RCC 7860 (cell line): ENCODE results near the gene GPR156.

ENCODE experiments used
- DNase-seq: peaks from one replicate; pipeline ENCODE4 v3.0.0-alpha.2; 2015; ENCODE audit warnings: low spot score
- FAIRE-seq: peaks from 2 replicates; lab custom pipeline; 2012; peaks lifted over from hg19 to GRCh38; lab: Jason Lieb, UNC

Gene GPR156

GRCh38 chr3:120137548-120137947, 147.5 kb downstream of the GPR156 start:
- no peak for FAIRE-seq
- no peak for DNase-seq

- DNase-seq (no peak), FAIRE-seq (no peak)
Measured at GRCh38 chr3:120130656-120131055, 154.4 kb downstream of the GPR156 start.

- DNase-seq: no peak
Measured at GRCh38 chr3:120129718-120130513, 155.1 kb downstream of the GPR156 start.

GRCh38 chr3:120129051-120129450, 156.0 kb downstream of the GPR156 start:
- DNase-seq (no peak), FAIRE-seq (no peak)

More at GRCh38 chr3:120129718-120130513, 155.1 kb downstream of the GPR156 start:
- FAIRE-seq: no peak

GRCh38 chr3:120125992-120126391, 159.0 kb downstream of the GPR156 start:
- DNase-seq: no peak
- no peak for FAIRE-seq

GRCh38 chr3:120119846-120120510, 165.0 kb downstream of the GPR156 start:
- DNase-seq: no peak
- no peak for FAIRE-seq
